HG02759 (cell line): Measurements from ENCODE around the gene GADD45B.
"Not testable (repeated sequence)": the region's sequence is repeated elsewhere in the genome, so short reads cannot be mapped to it uniquely, and the experiment has no call there.

Source experiments
- ATAC-seq: cut with Tn5 transposase; IDR thresholded peaks from one replicate; pipeline ENCODE4 v1.9.1; 2021; ENCODE audit warnings: mild to moderate bottlenecking, moderate library complexity; ENCODE audit not compliant: unreplicated experiment

GADD45B gene

DNA sequence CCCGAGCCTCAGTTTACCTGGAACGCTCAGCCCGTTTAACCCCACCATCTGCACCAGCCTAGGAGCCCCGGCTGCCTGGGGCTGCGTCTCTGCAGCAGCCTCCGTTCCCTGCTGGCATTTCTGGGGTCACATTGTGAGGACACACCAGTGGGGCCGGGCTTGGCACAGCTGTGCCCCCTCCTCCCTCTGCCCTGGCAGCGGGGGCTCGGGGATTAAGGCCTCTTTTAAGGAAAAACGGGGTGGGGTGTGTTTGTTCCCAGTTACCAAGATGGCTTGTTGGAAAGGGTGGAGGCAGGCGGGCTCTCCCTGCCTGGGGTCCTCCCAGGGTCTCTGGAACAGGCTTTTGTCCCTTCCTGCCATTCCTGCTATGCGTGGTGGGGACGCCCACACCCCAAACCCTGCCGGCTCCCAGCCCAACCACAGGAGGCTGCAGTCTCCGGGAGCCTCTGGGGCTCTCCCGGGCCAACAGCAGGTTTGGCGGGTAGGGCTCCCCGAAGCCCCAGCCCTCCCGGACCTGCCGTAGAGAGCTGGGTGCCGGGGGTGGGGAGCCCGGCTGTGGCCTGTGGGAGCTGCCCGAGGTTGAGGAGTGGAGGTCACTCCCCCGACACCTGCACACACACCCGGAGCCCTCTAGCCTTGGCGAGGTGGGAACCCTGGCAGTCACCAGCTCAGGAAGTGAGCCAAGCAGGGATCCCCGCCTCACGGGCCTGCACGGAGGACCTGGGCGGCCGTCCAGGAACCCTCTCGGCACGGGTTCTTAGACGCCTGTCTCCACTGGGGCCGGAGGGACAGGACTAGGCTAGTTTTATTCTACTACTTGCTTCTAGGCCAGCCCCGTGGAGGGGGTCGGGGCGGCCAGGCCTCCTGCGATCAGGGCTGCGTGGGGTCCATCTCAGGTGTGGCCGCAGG lies 36.9 kb downstream of the GADD45B start:
- ATAC-seq = no peak

DNA sequence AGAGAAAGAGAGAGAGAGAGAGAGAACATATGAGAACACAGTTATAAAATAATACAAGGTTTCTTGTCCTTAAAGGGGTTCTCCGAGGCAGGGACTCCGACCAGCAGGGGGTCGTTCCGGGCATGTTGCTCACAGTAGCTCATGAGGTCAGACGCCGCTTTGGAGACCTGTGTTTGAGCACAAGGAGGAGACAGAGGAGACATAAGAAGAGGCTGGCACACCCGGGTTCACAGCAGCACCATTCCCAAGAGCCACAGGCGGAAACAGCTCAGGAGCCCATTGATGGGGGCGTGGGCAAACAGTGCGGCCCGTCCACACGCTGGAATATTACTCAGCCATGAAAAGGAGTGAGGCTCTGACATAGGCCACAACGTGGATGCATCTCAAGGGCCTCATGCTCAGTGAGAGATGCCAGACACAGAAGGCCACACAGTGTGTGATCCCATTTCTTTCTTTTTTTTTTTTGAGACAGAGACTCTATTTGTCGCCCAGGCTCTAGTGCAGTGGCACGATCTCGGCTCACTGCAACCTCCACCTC lies 39.1 kb downstream of the GADD45B start:
- ATAC-seq = no peak

DNA sequence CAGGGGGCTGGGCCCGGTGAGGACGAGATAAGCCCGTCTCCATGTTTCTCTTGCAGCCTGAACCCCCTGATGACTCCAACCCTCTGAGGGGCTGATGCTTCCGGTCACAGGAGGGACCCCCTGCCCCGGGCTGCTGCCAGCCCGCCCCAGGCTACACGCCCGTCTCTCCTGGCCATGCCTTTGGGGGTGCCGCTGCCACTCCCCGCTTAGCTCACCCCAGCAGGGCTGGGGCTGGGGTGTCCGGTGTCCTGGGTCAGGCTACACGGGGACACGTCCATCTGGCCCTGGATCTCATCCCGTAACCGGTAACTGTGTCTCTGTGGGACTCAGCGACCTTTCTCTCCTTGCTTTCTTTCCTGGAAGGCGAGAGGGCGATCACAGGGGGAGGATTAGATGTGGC lies 40.8 kb downstream of the GADD45B start:
- ATAC-seq = no peak

DNA sequence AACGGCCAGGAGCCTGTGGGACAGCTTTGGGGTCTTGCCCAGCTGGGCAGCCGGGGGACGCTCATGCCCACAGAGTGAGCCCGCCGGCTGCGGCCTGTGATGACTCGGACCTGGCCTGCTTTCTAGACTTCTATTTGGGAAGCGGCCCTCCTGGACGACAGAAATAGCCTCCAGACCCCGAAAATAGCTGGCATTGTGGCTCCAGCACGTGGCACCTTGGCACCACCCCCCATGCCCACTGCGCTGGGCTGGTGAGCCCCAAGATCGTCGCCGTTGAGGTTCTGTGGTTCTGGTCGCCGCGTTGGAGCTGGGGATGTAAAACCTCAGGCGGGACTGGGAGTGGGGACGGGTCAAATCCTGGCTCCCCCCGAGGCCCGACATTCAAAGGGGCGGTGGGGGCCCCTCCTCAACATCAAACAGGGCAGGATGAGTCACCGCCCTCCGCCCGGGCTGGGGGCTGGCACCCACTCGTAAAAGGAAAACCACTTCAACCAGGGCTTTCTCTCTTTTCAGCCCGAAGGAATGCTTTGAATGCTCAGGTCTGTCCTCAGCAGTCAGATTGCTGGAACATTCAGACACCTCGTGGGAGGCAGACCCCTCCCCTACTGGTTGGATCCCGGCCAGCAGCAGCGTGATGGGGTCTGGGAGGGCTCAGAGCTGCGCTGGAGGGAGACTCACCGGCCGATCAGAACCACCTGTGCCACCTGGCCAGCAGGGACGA lies 42.1 kb downstream of the GADD45B start:
- no peak for ATAC-seq

DNA sequence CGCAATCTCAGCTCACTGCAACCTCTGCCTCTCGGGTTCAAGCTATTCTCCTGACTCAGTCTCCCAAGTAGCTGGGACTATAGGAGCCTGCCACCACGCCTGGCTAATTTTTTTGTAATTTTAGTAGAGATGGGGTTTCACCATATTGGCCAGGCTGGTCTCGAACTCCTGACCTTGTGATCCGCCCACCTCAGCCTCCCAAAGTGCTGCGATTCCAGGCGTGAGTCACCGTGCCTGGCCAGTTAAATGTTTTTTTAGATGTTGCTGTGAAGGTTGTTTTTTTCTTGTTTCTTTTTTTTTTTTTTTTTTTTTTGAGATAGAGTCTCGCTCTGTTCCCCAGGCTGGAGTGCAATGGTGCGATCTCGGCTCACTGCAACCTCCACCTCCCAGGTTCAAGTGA lies 42.9 kb downstream of the GADD45B start:
- ATAC-seq = not testable (repeated sequence)

DNA sequence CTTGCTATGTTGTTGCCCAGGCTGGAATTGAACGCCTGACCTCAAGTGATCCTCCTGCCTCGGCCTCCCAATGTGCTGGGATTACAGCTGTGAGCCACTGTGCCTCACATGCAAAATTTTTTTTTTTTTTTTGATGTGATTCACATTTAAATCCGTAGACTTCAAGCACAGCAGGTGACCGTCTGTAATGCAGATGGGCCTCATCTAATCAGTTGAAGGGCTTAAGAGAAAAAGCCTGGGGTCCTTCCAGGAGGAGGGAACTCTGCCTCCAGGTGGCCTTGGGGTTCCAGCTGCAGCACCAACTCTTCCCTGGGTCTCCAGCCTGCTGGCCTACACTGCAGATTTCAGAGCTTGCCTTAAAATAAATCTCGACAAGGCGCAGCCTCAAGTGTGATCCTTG lies 43.6 kb downstream of the GADD45B start:
- no peak for ATAC-seq

DNA sequence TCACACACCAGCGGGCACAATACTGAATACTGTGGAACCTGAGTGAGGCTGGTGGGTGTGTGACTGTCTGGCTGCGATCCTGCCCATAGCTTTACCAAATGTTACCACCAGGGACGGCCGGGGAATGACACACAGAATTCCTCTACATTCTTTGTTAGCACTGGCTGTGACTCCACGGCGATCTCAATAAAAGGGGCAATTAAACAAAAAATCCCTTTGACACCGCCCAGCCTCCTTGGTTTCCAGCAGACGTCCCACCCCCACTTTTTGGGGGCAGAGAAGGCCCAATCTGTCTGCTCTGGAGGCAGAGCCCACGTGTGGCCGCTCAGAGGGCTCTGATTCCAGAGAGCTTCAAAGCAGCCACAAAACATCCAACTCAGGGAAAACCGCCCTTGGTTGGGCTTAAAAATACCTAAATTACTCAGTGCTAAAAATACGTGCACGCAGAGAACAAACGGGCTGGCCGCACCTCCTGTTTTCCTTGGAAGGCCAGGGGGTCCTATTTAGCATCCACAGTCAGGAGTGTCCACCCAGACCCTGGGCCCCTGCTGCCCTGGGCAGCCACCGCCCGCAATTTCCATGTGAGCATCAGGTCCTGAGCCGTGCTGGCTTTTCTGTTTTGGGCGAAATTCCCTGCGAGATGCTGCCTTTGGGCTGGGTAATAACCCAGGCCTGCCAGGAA lies 47.8 kb downstream of the GADD45B start:
- ATAC-seq = no peak

DNA sequence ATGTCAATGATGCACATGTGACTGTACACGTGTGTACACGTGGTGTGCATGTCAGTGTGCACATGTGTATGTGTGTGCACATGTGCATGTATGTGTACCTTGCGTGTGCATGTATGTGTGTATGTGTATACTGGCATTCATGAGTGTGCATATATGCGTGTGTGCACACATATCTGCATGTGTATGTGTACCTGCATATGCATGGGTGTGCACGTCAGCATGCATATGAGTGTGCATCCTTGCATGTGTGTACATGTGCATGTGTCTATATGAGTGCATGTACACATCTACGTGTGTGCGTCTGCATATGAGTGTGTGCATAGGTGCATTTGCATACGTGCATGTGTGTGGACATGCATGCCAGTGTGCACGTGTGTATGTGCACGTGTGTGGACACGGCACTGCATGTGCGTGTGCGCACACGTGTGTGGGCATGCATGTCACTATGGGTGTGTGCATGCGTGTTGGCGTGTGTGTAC lies 48.5 kb downstream of the GADD45B start:
- no peak for ATAC-seq

DNA sequence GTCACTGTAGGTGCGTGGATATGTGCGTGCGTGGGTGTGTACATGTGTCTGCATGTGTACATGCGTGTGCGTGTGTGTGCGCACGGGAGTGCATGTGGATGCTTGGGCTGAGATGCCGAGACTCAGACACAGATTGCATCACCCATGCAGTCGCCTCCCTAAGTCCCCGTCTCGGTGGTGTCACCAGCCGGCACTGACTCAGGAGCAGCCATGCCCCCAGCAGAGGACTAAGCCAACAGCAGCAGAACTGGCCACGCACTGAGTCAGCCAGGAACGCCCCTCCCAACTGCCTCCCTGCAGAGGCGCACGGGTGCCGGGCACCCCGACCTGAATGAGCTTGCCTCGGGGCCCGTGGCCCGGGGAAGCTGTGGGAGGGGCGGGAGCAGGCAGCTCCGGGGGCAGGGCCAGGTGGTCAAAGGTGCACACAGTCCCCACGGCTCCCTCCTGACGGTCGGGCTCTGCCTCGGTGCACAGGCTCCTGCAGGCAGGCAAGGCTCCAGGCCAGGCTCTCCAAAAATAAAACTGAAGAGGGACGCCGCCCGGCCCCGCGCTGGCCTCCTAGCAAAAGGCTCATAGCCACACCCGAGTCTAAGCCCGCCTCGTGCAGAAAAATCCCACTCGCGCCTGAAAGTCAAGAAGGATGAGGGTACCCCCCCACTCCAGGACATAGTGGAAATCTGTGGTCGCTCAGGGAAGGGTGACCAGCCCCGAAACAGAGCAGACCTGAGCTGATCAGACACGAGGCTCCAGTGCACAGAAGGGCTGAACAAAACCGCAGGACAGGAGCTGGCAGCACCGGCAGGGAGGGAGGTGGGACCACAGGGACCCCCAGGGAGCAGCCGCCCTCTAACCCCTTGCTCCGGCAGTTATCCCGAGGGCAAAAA lies 49.2 kb downstream of the GADD45B start:
- no peak for ATAC-seq

DNA sequence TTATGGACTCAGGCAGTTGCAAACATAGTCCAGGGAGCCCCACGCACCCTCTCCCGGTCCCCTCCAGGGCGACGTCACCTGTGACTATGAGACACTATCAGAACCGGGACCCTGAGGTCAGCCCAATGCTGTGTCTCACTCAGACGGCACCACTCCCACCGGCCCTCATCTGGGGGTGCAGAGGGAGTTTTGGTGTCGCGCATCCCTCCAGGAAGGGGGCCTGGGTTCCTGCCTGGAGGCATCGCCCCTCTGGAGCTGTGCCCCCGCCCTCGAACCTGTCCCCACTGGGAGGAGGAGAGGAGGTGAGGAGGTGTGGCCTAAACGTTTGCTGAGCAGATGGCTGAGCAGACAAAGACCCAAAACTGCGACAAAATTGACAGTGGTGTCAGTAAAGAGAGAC lies 51.2 kb downstream of the GADD45B start:
- ATAC-seq = no peak

DNA sequence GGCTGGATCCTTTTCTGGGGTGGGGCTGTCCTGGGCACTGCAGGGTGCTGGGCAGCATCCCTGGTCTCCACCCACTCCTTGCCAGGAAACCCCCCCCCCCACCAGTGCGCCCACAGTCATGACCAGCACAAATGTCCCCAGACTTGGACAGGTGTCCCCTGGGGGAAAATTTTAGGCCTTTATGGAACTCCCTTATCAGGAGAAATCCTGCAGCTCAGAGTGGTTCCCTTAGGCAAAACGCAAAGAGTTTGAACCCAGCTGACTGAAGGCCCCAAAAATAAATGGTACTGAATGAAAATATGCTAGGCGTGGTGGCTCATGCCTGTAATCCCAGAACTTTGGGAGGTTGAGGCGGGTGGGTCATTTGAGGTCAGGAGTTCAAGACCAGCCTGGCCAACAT lies 51.8 kb downstream of the GADD45B start:
- no peak for ATAC-seq
